IMR-90 (cell line): Measurements from ENCODE around the gene ANKRD65.

Source experiments
- MAFK ChIP-seq: IDR thresholded peaks from 2 replicates; pipeline ENCODE4 v1.6.1; 2012; ENCODE audit warnings: low read depth, low read length, improper control_type of control experiment
- MAZ ChIP-seq: IDR thresholded peaks from 2 replicates; pipeline ENCODE4 v1.6.1; 2012; ENCODE audit warnings: low read depth, mild to moderate bottlenecking, low read length, improper control_type of control experiment, moderate library complexity, borderline replicate concordance
- MXI1 ChIP-seq: IDR thresholded peaks from 2 replicates; pipeline ENCODE4 v1.6.1; 2012; ENCODE audit warnings: low read depth, mild to moderate bottlenecking, low read length, moderate library complexity, borderline replicate concordance
- POLR2A ChIP-seq: IDR thresholded peaks from 2 replicates; pipeline ENCODE4 v1.6.1; 2012; ENCODE audit warnings: mild to moderate bottlenecking, low read depth, low read length
- RCOR1 ChIP-seq: IDR thresholded peaks from 2 replicates; pipeline ENCODE4 v1.6.1; 2012; ENCODE audit warnings: mild to moderate bottlenecking, low read length, improper control_type of control experiment; ENCODE audit not compliant: insufficient replicate concordance
- RFX5 ChIP-seq: IDR thresholded peaks from 2 replicates; pipeline ENCODE4 v1.8.0; 2012; ENCODE audit warnings: low read depth, mild to moderate bottlenecking, low read length, moderate library complexity
- SMC3 ChIP-seq: fragments of 150-350 bp; IDR thresholded peaks from 2 replicates; pipeline ENCODE4 v1.6.1; 2016; ENCODE audit warnings: low read depth, mild to moderate bottlenecking, antibody characterized with exemption, low read length, moderate library complexity
- TF ChIP-seq, protein P1 (sequence below): fragments of 150-350 bp; IDR thresholded peaks from 2 replicates; pipeline ENCODE4 v1.6.1; 2016; ENCODE audit warnings: low read depth, mild to moderate bottlenecking, low read length, moderate library complexity, borderline replicate concordance
- TF ChIP-seq, protein P2 (sequence below): conservative IDR thresholded peaks from 2 replicates; pipeline ENCODE4 v1.5.1; 2012; ENCODE audit warnings: mild to moderate bottlenecking, low read depth, low read length, improper control_type of control experiment
- TF ChIP-seq, protein P3 (sequence below): fragments of 150-350 bp; IDR thresholded peaks from 2 replicates; pipeline ENCODE4 v1.6.1; 2017; ENCODE audit warnings: mild to moderate bottlenecking, antibody characterized with exemption, low read length, low read depth

DNA sequence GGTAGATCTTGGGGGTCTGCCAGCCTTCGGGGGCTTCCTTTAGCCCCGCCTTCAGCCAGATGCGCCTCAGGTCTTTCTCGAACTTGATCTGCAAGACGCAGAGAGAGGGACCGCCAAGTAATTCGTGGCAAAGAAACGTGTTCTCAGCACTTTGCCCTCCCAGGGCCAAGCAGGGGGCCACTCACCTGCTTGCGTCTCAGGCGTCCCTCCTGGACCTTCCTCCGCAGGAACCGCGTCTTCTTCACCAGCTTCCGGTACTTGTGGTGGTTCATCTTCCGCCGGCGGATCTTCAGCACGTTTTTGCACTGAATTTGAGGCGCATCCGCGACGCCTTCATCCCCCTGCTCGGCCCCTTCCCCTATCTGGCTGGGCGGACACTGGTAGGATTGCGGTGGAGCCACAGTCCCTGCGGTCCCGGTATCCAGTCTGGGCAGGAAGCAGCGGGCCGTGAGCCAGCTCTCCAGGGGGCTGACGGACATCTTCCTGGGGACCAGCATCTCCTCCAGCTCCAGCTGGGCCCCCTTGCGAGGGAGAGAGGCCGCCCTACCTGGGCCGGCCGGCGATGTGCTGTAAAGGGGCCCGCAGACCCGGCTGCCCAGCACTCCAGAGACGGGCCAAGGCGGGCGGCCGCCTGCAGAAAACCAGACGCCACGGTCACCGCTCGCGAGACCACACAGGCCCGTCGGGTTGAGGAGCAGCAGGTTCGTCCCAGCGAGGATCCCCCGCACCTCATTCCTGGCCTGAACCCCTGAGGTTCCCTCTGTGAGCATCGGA is 47.1 kb downstream of the ANKRD65 start:
- TF ChIP-seq MAZ (no peak), RCOR1 (no peak), POLR2A (no peak), SMC3 (no peak), RFX5 (no peak), MXI1 (no peak), MAFK (no peak)
- TF ChIP-seq, protein P1, sequence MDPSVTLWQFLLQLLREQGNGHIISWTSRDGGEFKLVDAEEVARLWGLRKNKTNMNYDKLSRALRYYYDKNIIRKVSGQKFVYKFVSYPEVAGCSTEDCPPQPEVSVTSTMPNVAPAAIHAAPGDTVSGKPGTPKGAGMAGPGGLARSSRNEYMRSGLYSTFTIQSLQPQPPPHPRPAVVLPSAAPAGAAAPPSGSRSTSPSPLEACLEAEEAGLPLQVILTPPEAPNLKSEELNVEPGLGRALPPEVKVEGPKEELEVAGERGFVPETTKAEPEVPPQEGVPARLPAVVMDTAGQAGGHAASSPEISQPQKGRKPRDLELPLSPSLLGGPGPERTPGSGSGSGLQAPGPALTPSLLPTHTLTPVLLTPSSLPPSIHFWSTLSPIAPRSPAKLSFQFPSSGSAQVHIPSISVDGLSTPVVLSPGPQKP: no peak
- TF ChIP-seq, protein P2, sequence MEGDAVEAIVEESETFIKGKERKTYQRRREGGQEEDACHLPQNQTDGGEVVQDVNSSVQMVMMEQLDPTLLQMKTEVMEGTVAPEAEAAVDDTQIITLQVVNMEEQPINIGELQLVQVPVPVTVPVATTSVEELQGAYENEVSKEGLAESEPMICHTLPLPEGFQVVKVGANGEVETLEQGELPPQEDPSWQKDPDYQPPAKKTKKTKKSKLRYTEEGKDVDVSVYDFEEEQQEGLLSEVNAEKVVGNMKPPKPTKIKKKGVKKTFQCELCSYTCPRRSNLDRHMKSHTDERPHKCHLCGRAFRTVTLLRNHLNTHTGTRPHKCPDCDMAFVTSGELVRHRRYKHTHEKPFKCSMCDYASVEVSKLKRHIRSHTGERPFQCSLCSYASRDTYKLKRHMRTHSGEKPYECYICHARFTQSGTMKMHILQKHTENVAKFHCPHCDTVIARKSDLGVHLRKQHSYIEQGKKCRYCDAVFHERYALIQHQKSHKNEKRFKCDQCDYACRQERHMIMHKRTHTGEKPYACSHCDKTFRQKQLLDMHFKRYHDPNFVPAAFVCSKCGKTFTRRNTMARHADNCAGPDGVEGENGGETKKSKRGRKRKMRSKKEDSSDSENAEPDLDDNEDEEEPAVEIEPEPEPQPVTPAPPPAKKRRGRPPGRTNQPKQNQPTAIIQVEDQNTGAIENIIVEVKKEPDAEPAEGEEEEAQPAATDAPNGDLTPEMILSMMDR: no peak
- TF ChIP-seq, protein P3, sequence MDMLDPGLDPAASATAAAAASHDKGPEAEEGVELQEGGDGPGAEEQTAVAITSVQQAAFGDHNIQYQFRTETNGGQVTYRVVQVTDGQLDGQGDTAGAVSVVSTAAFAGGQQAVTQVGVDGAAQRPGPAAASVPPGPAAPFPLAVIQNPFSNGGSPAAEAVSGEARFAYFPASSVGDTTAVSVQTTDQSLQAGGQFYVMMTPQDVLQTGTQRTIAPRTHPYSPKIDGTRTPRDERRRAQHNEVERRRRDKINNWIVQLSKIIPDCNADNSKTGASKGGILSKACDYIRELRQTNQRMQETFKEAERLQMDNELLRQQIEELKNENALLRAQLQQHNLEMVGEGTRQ: no peak
